Gastrocnemius medialis (tissue), 4 donors: Measurements from ENCODE around the gene RFC3. TPM values are rescaled to one million over a fixed set of nuclear protein-coding genes. Genes with fewer than 3 reads are reported as not detected.

Experiments used
- ATAC-seq, 2 donors: fragments of 150-250 bp; one replicate each; pipeline ENCODE4 v1.9.1; 2016
- DNase-seq, 2 donors: peaks; one replicate each; pipeline ENCODE4 v3.0.0-alpha.2; 2019
- H3K27ac ChIP-seq, 4 donors: fragments of 200-600 bp; sonication (generic); 1 replicate in 1 of 4; 2 replicates in 3 of 4; pipeline ENCODE4 v1.5.1; 2016 to 2018; ENCODE audit warnings: mild to moderate bottlenecking in 2 of 4, moderate library complexity in 1 of 4
- H3K27me3 ChIP-seq, 3 donors: fragments of 200-600 bp; sonication (generic) in 2 of 3; 1 replicate in 1 of 3; 2 replicates in 2 of 3; pipeline versions ENCODE4 v1.5.1 to v1.6.0; 2016 to 2019; ENCODE audit warnings: mild to moderate bottlenecking in 1 of 3, moderate library complexity in 1 of 3
- H3K36me3 ChIP-seq, 2 donors: fragments of 200-600 bp; sonication (generic) in 1 of 2; one replicate each; pipeline ENCODE4 v1.5.1; 2017 to 2018
- H3K4me1 ChIP-seq, 2 donors: fragments of 200-600 bp; sonication (generic) in 1 of 2; one replicate each; pipeline ENCODE4 v1.5.1; 2016 to 2017; ENCODE audit warnings: mild to moderate bottlenecking in 2 of 2
- H3K4me3 ChIP-seq, 4 donors: fragments of 200-600 bp; sonication (generic) in 3 of 4; 1 replicate in 1 of 4; 2 replicates in 3 of 4; pipeline ENCODE4 v1.5.1; 2016 to 2019; ENCODE audit warnings: mild to moderate bottlenecking in 2 of 4
- H3K9me3 ChIP-seq, 3 donors: fragments of 200-600 bp; sonication (generic) in 2 of 3; 1 replicate in 1 of 3; 2 replicates in 2 of 3; pipeline ENCODE4 v1.5.1; 2016 to 2019
- POLR2A ChIP-seq, 2 donors: fragments of 450-650 bp; IDR thresholded peaks; one replicate each; pipeline ENCODE4 v1.6.1; 2017; ENCODE audit warnings: antibody characterized with exemption in 2 of 2, mild to moderate bottlenecking in 2 of 2, moderate library complexity in 2 of 2
- in situ Hi-C, 4 donors: fragments of 200-750 bp; cut with MboI; loops; one replicate each; pipeline versions ENCODE4 v1.15.0 to v1.8.0; 2017; ENCODE audit warnings: low sequenced_read_pairs in 4 of 4
- intact Hi-C: fragments of 100-400 bp; cut with DNase I; formaldehyde crosslinking; loops from one replicate; pipeline ENCODE4 v1.15.1; 2023; ENCODE audit warnings: low total_unique reads
- total RNA-seq, 4 donors: library from RNA; depleted of rRNA; stranded (reverse); fragments of >200 nt; gene quantifications; one replicate each; pipeline versions ENCODE4 v1.1.0 to v1.2.3, GENCODE V29; 2016
- TF ChIP-seq, protein P1 (sequence below), 5 experiments: fragments of 450-650 bp in 3 of 5; fragments of 200-600 bp in 2 of 5; sonication (generic) in 2 of 5; IDR thresholded peaks in 4 of 5; conservative IDR thresholded peaks in 1 of 5; 1 replicate in 4 of 5; 2 replicates in 1 of 5; pipeline ENCODE4 v1.5.1; 2016 to 2019; ENCODE audit warnings: antibody characterized with exemption in 5 of 5, mild to moderate bottlenecking in 3 of 5, moderate library complexity in 3 of 5

The RFC3 gene
- 1 to 10 TPM; 2.2 to 5.6 (median 3.7) TPM for total RNA-seq

DNA sequence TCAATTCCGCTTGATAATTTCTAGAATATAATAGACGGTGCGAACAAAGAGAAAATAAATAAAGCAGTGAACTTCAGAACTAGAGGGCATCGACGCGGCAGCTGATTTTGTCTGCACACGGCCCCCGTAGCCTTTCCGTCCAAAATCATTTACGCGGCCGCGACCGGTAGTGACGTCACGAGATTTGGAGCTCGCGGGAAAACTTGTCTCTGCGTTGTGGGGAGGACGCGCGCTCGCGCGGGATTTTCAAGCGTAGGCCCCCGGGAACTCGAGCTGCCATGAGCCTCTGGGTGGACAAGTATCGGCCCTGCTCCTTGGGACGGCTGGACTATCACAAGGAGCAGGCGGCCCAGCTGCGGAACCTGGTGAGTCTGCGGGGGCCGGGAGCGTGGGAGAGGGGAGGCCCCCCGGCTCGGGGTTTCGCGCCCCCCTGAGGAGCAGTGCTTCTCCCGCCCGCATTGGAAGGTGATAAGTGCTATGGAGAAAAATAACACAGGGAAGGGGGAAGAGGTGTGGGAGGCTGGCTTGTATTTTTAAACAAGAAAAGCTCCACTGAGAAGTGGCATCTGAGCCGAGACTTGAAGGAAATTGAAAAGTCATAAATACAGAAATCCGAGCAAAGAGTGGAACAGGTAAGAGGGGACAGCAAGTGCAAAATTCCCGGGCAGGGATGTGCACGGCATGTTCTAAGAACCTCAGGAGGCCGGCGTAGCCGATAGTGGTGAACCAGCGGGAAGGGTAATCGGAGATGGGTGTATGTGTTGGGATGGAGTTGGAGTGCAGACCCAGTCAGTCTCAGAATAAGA is at the start of gene RFC3:
Gene RFC3, plus strand, starts transcription at position 249 of the 806 bp plus-strand sequence. Its CDS starts 30 bp downstream, at position 279.
- DNase-seq (peak; percentile 75 to 88), ATAC-seq (peak; percentile 91 to 98)
- no peaks in the 10 kb centered on the region for H3K9me3 ChIP-seq
- peak within 1 kb of the TSS; percentile 75 to 94 (median 86) for H3K4me3 ChIP-seq
- H3K27ac ChIP-seq, result peak within 1 kb of the TSS; percentile 61 to 73 (median 71)
- intact Hi-C loops, result loop anchor here (2.0 kb wide), 1 partner anchor 21 kb away; no protein-coding TSS in a partner anchor
- H3K36me3 ChIP-seq, result no peaks in the 10 kb centered on the region
- in situ Hi-C loops, result no loop called here
- peaks cover 3 to 5% of the 10 kb centered on the region in 2 donors for H3K4me1 ChIP-seq
- TF ChIP-seq, protein P1, sequence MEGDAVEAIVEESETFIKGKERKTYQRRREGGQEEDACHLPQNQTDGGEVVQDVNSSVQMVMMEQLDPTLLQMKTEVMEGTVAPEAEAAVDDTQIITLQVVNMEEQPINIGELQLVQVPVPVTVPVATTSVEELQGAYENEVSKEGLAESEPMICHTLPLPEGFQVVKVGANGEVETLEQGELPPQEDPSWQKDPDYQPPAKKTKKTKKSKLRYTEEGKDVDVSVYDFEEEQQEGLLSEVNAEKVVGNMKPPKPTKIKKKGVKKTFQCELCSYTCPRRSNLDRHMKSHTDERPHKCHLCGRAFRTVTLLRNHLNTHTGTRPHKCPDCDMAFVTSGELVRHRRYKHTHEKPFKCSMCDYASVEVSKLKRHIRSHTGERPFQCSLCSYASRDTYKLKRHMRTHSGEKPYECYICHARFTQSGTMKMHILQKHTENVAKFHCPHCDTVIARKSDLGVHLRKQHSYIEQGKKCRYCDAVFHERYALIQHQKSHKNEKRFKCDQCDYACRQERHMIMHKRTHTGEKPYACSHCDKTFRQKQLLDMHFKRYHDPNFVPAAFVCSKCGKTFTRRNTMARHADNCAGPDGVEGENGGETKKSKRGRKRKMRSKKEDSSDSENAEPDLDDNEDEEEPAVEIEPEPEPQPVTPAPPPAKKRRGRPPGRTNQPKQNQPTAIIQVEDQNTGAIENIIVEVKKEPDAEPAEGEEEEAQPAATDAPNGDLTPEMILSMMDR (IDR thresholded peaks at IDR 0.05 in 4 of 5, conservative IDR thresholded peaks at IDR 0.05 in 1 of 5), result peak in 1 of 5 experiments; percentile 20
- peak; percentile 12 to 19 for TF ChIP-seq POLR2A (IDR thresholded peaks at IDR 0.05)
- no peaks in the 10 kb centered on the region for H3K27me3 ChIP-seq

- Histone ChIP-seq H3K9me3 (no peaks in the 10 kb centered on the region), H3K27ac (no peak overlapping the region), H3K27me3 (no peaks in the 10 kb centered on the region), H3K4me1 (no peaks in the 10 kb centered on the region), H3K4me3 (no peak overlapping the region), H3K36me3 (no peaks in the 10 kb centered on the region)
- intact Hi-C loops, result no loop called here
- in situ Hi-C loops, result no loop called here
- ATAC-seq (no peak), DNase-seq (no peak)
- TF ChIP-seq, protein P1 (IDR thresholded peaks at IDR 0.05 in 4 of 5, conservative IDR thresholded peaks at IDR 0.05 in 1 of 5), result no peak
- TF ChIP-seq POLR2A (IDR thresholded peaks at IDR 0.05), result no peak
Measured at GRCh38 chr13:33771296-33771695, 46.7 kb upstream of the RFC3 start.

DNA sequence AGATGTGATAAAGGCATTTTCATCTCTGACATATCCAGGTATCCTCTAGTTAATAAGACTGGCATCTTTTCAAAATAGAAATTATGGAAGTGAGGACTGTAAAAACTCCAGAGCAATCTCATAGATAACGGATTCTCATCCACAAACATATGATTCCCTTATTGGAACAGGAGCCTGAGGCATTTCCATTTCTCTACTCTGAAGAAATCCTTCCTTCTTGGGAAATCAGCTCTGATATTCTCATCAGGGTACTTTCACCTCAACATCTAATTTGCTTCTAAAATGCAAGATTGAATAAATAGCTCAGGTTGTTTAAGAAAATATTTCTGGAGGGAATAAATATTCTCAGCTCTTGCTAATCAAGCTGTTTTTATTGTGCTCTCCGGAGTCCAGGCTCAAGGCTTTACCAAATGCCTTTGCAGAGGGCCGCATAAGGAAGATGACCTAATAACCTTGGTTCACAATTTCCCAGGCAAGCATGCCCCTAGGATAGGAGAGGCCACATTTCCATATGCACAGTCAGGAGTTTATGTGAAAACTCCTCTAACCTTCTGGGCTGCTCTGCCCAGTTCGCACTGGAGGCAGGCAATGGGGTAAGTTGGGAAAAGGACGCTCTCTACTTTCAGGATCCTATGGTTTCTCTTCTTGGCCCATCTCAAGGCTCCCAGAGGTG is 44.0 kb upstream of the RFC3 start:
- intact Hi-C loops, result no loop called here
- H3K27me3 ChIP-seq, result no peaks in the 10 kb centered on the region
- in situ Hi-C loops, result no loop called here

DNA sequence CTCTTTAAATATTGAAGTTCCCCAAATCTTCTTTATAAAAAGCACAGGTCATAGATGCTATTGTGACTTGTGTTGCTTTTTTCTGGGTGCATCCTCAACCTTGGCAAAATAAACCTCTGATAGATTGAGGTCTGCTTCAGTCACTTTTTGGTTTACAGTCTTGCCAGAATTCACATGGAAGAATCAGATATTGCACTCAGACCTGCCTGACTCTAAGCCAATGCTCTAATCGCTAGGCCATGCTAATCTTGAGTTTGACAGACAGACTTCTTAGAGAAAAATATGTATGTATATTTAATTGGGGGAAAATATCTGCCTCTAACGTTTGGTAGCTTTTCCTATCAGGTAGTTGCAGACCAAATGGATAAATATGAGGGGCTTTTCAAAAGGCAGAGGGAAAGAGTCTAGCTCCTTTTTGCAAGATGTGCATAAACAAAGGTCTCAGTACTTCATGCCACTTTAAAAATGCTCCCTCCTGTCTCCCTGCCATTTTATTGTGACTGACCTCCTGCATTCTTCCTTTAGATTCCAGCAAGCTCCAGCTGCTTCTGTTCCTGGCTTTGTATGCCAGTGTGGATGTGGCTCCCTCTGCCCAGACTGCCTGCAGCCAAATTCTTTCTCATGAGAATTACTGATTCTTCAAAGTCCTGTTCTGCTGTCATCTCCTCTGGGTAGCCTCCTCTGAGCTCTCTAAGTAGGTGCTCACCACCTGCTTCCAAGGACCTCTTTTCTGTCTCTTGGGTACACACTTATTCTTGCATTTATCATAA is 42.4 kb upstream of the RFC3 start:
- H3K27ac ChIP-seq, result no peak overlapping the region
- no peak overlapping the region for H3K4me3 ChIP-seq
- in situ Hi-C loops (no loop called here), intact Hi-C loops (no loop called here)
- TF ChIP-seq, protein P1 (IDR thresholded peaks at IDR 0.05 in 4 of 5, conservative IDR thresholded peaks at IDR 0.05 in 1 of 5), result no peak
- TF ChIP-seq POLR2A (IDR thresholded peaks at IDR 0.05), result no peak
- no peaks in the 10 kb centered on the region for H3K4me1 ChIP-seq
- H3K27me3 ChIP-seq, result no peaks in the 10 kb centered on the region
- H3K36me3 ChIP-seq, result no peaks in the 10 kb centered on the region
- DNase-seq (no peak), ATAC-seq (no peak)
- no peaks in the 10 kb centered on the region for H3K9me3 ChIP-seq

More for the DNA sequence above, 44.0 kb upstream of the RFC3 start:
- no peak overlapping the region for H3K27ac ChIP-seq
- no peak for DNase-seq
- ATAC-seq, result no peak
- H3K4me3 ChIP-seq, result no peak overlapping the region
- H3K4me1 ChIP-seq, result no peaks in the 10 kb centered on the region
- TF ChIP-seq, protein P1 (IDR thresholded peaks at IDR 0.05 in 4 of 5, conservative IDR thresholded peaks at IDR 0.05 in 1 of 5), result no peak
- no peak for TF ChIP-seq POLR2A (IDR thresholded peaks at IDR 0.05)
- H3K9me3 ChIP-seq, result no peaks in the 10 kb centered on the region
- H3K36me3 ChIP-seq, result no peaks in the 10 kb centered on the region
